Left cardiac atrium (tissue), 4 donors: ENCODE measurements around the gene B4GALNT3. TPM values are rescaled to one million over a fixed set of nuclear protein-coding genes. Genes with fewer than 3 reads are reported as not detected.
A peak's percentile ranks its signal among the peaks of the same experiment; 100 is the strongest.
"Not testable (repeated sequence)": the region's sequence is repeated elsewhere in the genome, so short reads cannot be mapped to it uniquely, and the experiment has no call there.

Experiments
- ATAC-seq, 2 donors: fragments of 200-7000 bp; cut with Tn5 transposase; one replicate each; pipeline ENCODE4 v1.9.1; 2020; ENCODE audit warnings: mild to moderate bottlenecking in 2 of 2, moderate library complexity in 2 of 2
- DNase-seq: peaks from one replicate; pipeline ENCODE4 v3.0.0-alpha.2; 2020
- intact Hi-C, 2 donors: fragments of 100-400 bp; cut with DNase I; formaldehyde crosslinking; loops; one replicate each; pipeline versions ENCODE4 v1.14.1 to v1.15.1; 2022 to 2023
- total RNA-seq, 2 donors: library from RNA; stranded (reverse); fragmentation: NEBNext Ultra II Directional; extraction: Animal tissue kit (Norgen Biotek cat#: 25700); gene quantifications; one replicate each; pipeline ENCODE4 v1.2.1, GENCODE V29; 2021
- donor health status: DM: no; HTN: yes; CAD: no.
- donor health status: DM: no; HTN: yes; CAD: no; lungs with severe emphysema.
- donor health status: DM: yes; HTN: yes; CAD: no.
- donor health status: Dilated cardiomyopathy.

B4GALNT3 gene
- total RNA-seq, 2 donors from 2014 or later = 20.9 to 22.1 TPM

DNA sequence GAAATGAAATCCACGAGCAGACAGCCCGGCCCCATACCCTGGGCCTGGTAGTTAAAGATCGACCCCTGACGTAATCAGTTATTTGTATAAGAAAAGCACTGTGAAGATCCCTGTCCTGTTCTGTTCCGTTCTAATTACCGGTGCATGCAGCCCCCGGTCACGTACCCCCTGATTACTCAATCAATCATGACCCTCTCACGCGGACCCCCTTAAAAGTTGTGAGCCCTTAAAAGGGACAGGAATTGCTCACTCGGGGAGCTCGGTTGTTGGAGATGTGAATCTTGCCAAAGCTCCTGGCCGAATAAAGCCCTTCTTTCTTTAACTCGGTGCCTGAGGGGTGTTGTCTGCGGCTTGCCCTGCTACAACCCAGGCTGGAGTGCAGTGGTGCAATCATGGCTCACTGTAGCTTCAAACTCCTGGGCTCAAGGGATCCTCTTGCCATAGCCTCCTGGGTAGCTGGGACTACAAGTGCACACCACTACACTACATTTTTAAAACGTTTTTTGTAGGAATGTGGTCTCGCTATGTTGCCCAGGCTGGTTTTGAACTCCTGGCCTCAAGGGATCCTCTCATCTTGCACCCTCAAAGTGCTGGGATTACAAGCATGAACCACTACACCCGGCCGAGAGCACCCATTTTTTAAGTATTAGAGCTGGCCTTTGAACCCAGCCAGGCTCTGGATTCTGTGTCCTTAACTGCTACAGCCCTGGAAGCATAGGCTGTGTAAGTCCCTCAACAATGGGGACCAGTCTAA is 118.4 kb downstream of the B4GALNT3 start:
- intact Hi-C loops = loop anchor here (10.0 kb wide), 2 partner anchors 177 to 367 kb away; partner anchors contain the start of genes RAD52 (in 1 of the 2) and WNK1 (in 1 of the 2)
- ATAC-seq = not testable (repeated sequence)
- peak; percentile 9 for DNase-seq

- ATAC-seq (no peak), DNase-seq (peak; percentile 21)
- intact Hi-C loops = loop anchor here (10.0 kb wide), 2 partner anchors 176 to 366 kb away; partner anchors contain the start of genes RAD52 (in 1 of the 2) and WNK1 (in 1 of the 2)
Measured at GRCh38 chr12:578748-579419, 119.1 kb downstream of the B4GALNT3 start.

GRCh38 chr12:579420-580110 is 119.8 kb downstream of the B4GALNT3 start:
- ATAC-seq = no peak
- intact Hi-C loops = loop anchor here (10.0 kb wide), 3 partner anchors 65 to 365 kb away; partner anchors contain the start of genes RAD52 (in 1 of the 2) and WNK1 (in 1 of the 2)
- DNase-seq = no peak

- DNase-seq = no peak
- no peak for ATAC-seq
- intact Hi-C loops = loop anchor here in 1 of 2 donors (10.0 kb wide), 1 partner anchor 64 kb away; no protein-coding TSS in a partner anchor
Measured at GRCh38 chr12:580813-581212, 121.1 kb downstream of the B4GALNT3 start.

DNA sequence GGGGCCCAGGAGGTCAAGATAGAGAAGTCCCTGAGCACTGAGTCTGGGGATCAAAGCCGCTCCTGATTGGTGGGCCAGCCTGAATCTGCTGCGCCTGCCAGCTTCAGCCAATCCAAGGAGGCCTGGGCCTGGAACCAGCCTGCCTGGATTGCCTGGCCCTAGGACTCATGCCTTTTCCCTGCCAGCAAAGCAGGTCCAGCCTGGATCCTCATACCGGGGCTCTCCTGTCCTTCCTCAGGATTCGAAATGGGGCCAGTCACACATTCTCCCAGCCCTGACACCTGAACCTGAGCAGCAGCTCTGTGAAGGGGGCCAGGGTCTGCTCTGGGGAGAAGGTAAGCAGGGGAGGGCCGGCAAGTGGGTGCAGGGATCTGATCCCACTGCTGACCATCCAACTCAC is 121.6 kb downstream of the B4GALNT3 start:
- intact Hi-C loops = loop anchor here in 1 of 2 donors (10.0 kb wide), 1 partner anchor 63 kb away; no protein-coding TSS in a partner anchor
- no peak for ATAC-seq
- DNase-seq = peak; percentile 17

DNA sequence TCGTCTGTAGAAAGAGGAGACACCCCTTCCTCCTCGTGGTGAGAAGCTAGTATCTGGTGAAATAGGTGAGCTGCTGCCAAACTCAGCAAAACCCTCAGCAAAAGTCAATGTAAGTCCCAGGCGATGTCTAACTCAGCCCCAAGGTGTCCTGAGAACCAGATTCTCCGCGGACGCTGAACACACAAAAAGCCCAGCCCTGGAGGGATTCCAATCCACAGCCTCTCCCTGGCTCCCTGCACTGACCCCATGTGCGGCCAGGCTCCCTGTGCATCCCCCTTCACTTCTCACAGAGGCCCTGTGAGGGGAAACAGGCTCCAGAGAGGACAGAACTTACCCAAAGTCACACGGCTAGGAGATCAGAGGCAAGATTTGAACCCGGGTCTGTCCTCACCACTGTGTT is 122.0 kb downstream of the B4GALNT3 start:
- DNase-seq = peak; percentile 18
- intact Hi-C loops = loop anchor here in 1 of 2 donors (10.0 kb wide), 1 partner anchor 63 kb away; no protein-coding TSS in a partner anchor

GRCh38 chr12:583251-583869 is 123.6 kb downstream of the B4GALNT3 start:
- intact Hi-C loops = loop anchor here in 1 of 2 donors (10.0 kb wide), 1 partner anchor 61 kb away; no protein-coding TSS in a partner anchor
- DNase-seq = peak; percentile 71
- peak; percentile 88 to 95 for ATAC-seq

More for the DNA sequence above, 122.0 kb downstream of the B4GALNT3 start:
- no peak for ATAC-seq

DNA sequence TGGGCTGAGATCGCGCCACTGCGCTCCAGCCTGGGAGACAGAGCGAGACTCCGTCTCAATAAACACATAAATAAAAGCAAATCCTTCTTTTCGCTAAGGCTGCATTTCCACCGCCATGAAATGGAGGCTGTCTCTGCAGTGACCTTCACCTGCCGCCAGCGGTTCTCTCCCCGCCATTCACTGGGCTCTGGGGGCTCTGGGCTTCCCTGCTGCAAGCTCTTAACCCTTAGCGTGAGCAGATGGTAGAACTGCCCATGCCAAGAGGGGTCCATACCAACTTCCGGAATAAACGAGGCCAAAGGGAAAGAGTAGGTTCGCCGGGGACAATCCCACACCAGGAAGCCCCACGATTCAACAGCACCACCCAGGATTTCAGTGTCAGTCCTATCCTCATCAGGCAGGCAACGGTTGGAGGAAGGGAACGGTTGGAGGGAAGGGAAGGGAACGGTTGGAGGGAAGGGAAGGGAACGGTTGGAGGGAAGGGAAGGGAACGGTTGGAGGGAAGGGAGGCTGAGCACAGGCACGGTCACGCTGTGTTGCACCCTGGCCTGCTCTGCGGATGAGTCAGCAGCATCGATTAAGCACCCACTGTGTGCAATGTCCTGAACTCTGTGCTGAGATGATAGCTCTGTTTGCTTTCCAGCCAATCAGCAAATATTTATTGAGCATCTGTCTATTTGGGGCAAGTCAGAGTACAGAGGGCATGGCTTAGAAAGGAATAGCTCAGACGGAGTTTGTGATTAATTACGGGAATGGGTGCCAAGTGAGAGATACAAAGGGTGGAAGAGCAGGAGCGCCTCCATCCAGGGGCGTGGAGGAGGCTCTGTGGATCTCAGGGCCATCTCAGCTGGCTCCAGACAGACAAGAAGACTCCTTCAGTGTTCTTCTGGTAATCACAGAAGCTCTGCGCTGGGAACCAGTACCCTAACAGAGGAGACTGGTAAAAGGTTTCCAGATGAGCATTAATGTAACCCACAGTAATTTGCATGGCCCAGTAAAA is 125.6 kb downstream of the B4GALNT3 start:
- DNase-seq = peak; percentile 9
- no peak for ATAC-seq
- intact Hi-C loops = loop anchor here in 1 of 2 donors (10.0 kb wide), 1 partner anchor 59 kb away; no protein-coding TSS in a partner anchor

- DNase-seq (peak; percentile 21), ATAC-seq (no peak)
- intact Hi-C loops = loop anchor here in 1 of 2 donors (10.0 kb wide), 1 partner anchor 58 kb away; no protein-coding TSS in a partner anchor
Measured at GRCh38 chr12:586318-587071, 126.8 kb downstream of the B4GALNT3 start.

GRCh38 chr12:587132-588023 is 127.6 kb downstream of the B4GALNT3 start:
- DNase-seq = peak; percentile 14
- intact Hi-C loops = loop anchor here in 1 of 2 donors (10.0 kb wide), 1 partner anchor 57 kb away; no protein-coding TSS in a partner anchor
- ATAC-seq = no peak

GRCh38 chr12:588024-588322 is 128.2 kb downstream of the B4GALNT3 start:
- intact Hi-C loops = loop anchor here in 1 of 2 donors (10.0 kb wide), 1 partner anchor 57 kb away; no protein-coding TSS in a partner anchor
- ATAC-seq = no peak
- DNase-seq = peak; percentile 3

DNA sequence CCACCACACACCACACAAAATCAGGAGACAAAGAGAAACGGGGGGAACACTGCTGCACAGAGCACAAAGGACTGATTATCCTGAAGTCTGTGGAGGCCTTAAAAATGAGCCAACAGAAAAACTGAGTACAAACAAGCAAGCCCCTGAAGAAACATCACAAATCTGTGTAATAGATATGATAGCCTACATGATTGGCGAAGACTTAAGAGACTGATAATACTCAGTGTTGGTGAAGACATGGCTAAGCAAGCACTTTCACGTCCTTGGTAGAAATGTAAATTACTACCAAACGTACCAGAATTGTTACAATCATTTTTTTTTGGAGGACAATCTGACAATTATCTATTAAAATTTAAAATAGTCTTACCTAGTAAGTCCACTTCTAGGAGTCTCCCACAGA is 128.9 kb downstream of the B4GALNT3 start:
- DNase-seq = no peak
- intact Hi-C loops = loop anchor here in 1 of 2 donors (10.0 kb wide), 1 partner anchor 56 kb away; no protein-coding TSS in a partner anchor
- ATAC-seq = no peak

GRCh38 chr12:590206-590750 is 130.5 kb downstream of the B4GALNT3 start:
- intact Hi-C loops = loop anchor here in 1 of 2 donors (5.0 kb wide), 1 partner anchor 137 kb away; no protein-coding TSS in a partner anchor
- ATAC-seq = peak; percentile 7 to 25
- peak; percentile 29 for DNase-seq

DNA sequence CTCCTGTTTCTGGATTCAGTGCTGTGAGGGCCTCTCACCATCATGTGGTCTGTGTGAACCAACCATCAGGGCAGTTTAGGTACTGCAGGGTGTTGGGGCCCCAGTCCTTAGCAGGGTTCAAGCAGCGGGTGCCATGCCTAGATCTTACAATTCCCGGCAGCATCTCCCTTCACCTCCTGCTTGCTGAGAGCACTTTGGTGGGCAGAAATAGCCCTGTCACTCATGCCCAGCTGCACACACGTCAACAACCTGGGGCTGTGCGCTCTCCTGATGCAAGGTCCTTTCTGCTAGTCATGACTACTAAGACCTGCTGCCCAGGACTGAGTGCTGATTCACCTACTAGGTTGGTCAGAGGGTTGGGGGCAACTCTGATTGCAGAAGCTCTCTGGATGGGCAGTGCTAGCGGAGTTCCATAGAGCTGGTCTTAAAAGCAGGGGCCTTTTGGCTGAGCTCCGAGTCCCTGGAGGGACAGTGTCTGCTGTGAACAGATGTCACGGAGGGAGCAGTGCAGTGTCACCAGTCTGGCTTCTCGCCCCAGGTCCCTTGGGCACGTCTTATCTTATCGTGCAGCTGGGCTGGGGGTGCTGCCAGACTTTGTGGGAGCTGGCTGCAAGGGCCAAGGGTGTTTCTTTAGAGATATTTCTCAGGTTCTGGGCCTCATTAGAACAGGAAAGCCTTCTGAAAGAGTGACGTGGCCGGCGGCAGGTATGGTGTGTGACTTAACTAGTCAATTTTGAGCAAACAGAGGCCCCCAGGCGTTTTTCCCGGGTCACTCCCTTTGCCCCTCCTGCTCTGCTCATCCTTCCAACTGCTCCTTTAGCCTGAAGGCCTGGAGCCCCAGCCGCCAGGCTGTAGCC is 131.7 kb downstream of the B4GALNT3 start:
- intact Hi-C loops = loop anchor here in 1 of 2 donors (5.0 kb wide), 1 partner anchor 136 kb away; no protein-coding TSS in a partner anchor
- DNase-seq (peak; percentile 88), ATAC-seq (peak; percentile 90 to 93)
